Cardiac fibroblast (primary cell): ENCODE data around the gene PIGL.

Experiments used
- DNase-seq, 2 donors: peaks; one replicate each; pipeline versions ENCODE4 v3.0.0 to v3.0.0-alpha.2; 2010; ENCODE audit warnings: low read depth in 2 of 2
- H3K4me3 ChIP-seq, 2 donors: replicated peaks in 1 of 2; 1 replicate in 1 of 2; 2 replicates in 1 of 2; pipeline ENCODE4 v1.5.1; 2011; ENCODE audit warnings: low read depth in 2 of 2, low read length in 2 of 2, mild to moderate bottlenecking in 2 of 2, moderate library complexity in 1 of 2
- TF ChIP-seq, protein P1 (sequence below): IDR thresholded peaks from one replicate; pipeline ENCODE4 v1.5.1; 2011; ENCODE audit warnings: low read depth, mild to moderate bottlenecking, low read length, inconsistent platforms

PIGL gene

GRCh38 chr17:16259926-16260325 is 42.9 kb downstream of the PIGL start:
- TF ChIP-seq, protein P1, sequence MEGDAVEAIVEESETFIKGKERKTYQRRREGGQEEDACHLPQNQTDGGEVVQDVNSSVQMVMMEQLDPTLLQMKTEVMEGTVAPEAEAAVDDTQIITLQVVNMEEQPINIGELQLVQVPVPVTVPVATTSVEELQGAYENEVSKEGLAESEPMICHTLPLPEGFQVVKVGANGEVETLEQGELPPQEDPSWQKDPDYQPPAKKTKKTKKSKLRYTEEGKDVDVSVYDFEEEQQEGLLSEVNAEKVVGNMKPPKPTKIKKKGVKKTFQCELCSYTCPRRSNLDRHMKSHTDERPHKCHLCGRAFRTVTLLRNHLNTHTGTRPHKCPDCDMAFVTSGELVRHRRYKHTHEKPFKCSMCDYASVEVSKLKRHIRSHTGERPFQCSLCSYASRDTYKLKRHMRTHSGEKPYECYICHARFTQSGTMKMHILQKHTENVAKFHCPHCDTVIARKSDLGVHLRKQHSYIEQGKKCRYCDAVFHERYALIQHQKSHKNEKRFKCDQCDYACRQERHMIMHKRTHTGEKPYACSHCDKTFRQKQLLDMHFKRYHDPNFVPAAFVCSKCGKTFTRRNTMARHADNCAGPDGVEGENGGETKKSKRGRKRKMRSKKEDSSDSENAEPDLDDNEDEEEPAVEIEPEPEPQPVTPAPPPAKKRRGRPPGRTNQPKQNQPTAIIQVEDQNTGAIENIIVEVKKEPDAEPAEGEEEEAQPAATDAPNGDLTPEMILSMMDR: no peak
- no peak overlapping the region for H3K4me3 ChIP-seq
- DNase-seq: no peak

DNA sequence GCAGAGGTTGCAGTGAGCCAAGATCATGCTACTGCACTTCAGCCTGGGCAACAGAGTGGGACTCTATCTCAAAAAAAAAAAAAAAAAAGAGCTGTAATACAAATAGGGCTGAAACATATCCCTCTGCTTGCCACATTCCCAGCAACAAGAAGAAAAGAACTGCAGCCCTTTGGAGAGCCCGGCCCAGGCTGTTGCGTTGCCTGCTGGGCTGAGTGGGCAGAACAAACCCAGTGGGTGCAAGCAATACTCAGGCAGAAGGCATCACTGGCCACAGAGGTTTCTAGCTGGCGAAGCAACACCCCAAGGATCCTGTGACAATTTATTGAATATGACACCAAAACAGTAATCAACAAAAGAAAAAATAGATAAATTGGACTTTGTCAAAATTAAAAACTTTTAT is 44.0 kb downstream of the PIGL start:
- TF ChIP-seq, protein P1: no peak

GRCh38 chr17:16262201-16262600 is 45.2 kb downstream of the PIGL start:
- H3K4me3 ChIP-seq: no peak overlapping the region
- no peak for DNase-seq
- TF ChIP-seq, protein P1: no peak

More for the DNA sequence above, 44.0 kb downstream of the PIGL start:
- DNase-seq: no peak
- no peak overlapping the region for H3K4me3 ChIP-seq

DNA sequence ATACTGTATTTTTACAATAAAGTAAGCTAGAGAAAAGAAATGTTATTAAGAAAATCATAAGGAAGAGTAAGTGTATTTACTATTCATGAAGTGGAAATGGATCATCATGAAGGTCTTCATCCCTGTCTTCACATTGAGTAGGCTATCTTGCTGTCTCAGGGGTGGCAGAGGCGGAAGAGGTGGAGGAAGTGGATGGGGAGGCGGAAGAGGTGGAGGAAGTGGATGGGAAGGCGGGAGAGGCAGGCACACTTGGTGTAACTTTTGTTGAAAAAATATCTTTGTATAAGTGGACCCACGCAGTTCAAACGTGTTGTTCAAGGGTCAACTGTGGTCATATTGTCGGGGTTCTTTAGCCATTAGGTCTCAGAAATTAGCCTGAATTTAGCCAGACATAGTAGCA is 50.2 kb downstream of the PIGL start:
- no peak overlapping the region for H3K4me3 ChIP-seq
- TF ChIP-seq, protein P1: no peak
- no peak for DNase-seq

GRCh38 chr17:16269658-16270057 is 52.6 kb downstream of the PIGL start:
- TF ChIP-seq, protein P1: no peak
- no peak overlapping the region for H3K4me3 ChIP-seq
- peak; percentile 64 to 73 for DNase-seq

DNA sequence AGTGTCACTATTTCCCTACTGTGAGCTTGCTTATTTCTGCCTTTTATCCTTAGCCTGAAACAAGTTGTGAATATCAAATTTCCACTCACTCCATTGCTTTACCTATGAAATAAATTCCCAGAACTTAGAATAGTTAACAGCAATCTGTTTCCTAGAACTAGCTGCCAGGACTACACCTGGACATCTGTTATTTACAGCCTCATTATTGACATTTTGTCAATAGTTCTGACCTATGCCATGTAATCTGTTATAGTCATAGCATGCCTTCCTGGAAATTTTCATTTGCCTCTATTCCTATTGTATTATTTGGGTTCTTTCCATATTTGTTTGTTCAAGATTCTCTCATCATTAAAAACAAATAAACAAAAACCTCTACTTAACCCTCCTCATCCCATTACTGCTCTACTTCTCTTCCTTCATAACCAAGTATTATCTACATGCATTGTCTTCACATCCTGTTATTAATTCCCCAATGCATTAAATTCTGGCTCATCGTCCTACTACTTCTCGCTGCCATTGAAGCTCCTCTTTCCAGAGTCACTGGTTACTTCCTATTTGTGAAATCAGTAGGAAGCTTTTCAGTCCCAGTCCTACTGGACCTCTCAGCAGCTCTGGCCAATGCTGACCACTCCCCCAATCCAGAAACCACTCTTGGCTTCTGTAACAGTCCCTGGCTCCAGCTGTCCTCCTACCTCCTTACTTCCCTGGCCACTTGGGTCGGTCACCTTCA is 55.3 kb downstream of the PIGL start:
- H3K4me3 ChIP-seq: no peak overlapping the region
- TF ChIP-seq, protein P1: no peak
- peak; percentile 28 to 33 for DNase-seq

- TF ChIP-seq, protein P1: no peak
- peak in 1 of 2 donors; percentile 80 for DNase-seq
- no peak overlapping the region for H3K4me3 ChIP-seq
Observed at GRCh38 chr17:16273499-16273898, 56.5 kb downstream of the PIGL start.
